GM10248 (cell line): Measurements from ENCODE around the gene KCNQ1.

Experiments
- CTCF ChIA-PET: fragments of 300-600 bp; sonication (Branson Sonifier 250); formaldehyde crosslinking; extraction: SDS; loops from one replicate; lab custom pipeline; 2021; ENCODE audit warnings: antibody characterized with exemption; lab: Yijun Ruan, JAX
- POLR2A ChIA-PET: fragments of 350-650 bp; sonication (Branson Sonifier 250); formaldehyde crosslinking; extraction: SDS; loops from one replicate; lab custom pipeline; 2020; ENCODE audit warnings: antibody characterized with exemption; lab: Yijun Ruan, JAX
- DNase-seq: peaks from one replicate; pipeline ENCODE4 v3.0.0; 2012; ENCODE audit errors: extremely low spot score
- CTCF ChIP-seq: IDR thresholded peaks from 2 replicates; pipeline ENCODE4 v1.5.1; 2012; ENCODE audit warnings: mild to moderate bottlenecking, low read depth; ENCODE audit errors: extremely low read depth, missing control alignments, control extremely low read depth

Gene KCNQ1

GRCh38 chr11:2791521-2792380, 346.9 kb downstream of the KCNQ1 start:
- CTCF ChIA-PET: no interaction called here
- POLR2A ChIA-PET: no interaction called here
- no peak for DNase-seq
- TF ChIP-seq CTCF: no peak

GRCh38 chr11:2792381-2793250, 347.8 kb downstream of the KCNQ1 start:
- POLR2A ChIA-PET: no interaction called here
- DNase-seq: no peak
- CTCF ChIA-PET: no interaction called here
- no peak for TF ChIP-seq CTCF

- ChIA-PET CTCF (no interaction called here), POLR2A (no interaction called here)
- no peak for TF ChIP-seq CTCF
- DNase-seq: no peak
Observed at GRCh38 chr11:2793701-2794045, 348.9 kb downstream of the KCNQ1 start.

- DNase-seq: no peak
- ChIA-PET POLR2A (no interaction called here), CTCF (no interaction called here)
- TF ChIP-seq CTCF: no peak
Observed at GRCh38 chr11:2794046-2794967, 349.5 kb downstream of the KCNQ1 start.

GRCh38 chr11:2794968-2795322, 350.1 kb downstream of the KCNQ1 start:
- ChIA-PET CTCF (no interaction called here), POLR2A (no interaction called here)
- TF ChIP-seq CTCF: no peak
- no peak for DNase-seq

- ChIA-PET CTCF (no interaction called here), POLR2A (no interaction called here)
- DNase-seq: no peak
- TF ChIP-seq CTCF: no peak
Observed at GRCh38 chr11:2795491-2795991, 350.7 kb downstream of the KCNQ1 start.
